CD14-positive monocyte (primary cell): ENCODE results near the gene TNIK. TPM values are rescaled to one million over a fixed set of nuclear protein-coding genes. Genes with fewer than 3 reads are reported as not detected.

Experiments used
- DNase-seq, 3 donors: peaks; one replicate each; pipeline ENCODE4 v3.0.0-alpha.2; 2011 to 2022
- H2AFZ ChIP-seq: 2 replicates; pipeline ENCODE4 v1.6.0; 2012; ENCODE audit warnings: mild to moderate bottlenecking, low read depth, low read length, inconsistent platforms; ENCODE audit not compliant: insufficient read depth, poor library complexity, severe bottlenecking
- H3K27ac ChIP-seq, 2 donors: 1 replicate in 1 of 2; 2 replicates in 1 of 2; pipeline ENCODE4 v1.5.1; 2012 to 2013; ENCODE audit warnings: low read length in 2 of 2, control low read depth in 1 of 2, inconsistent platforms in 1 of 2, low read depth in 1 of 2, mild to moderate bottlenecking in 1 of 2
- H3K27me3 ChIP-seq, 2 donors: one replicate each; pipeline versions ENCODE4 v1.6.0 to v1.6.1; 2011 to 2013; ENCODE audit warnings: low read length in 2 of 2; ENCODE audit not compliant: control insufficient read depth in 2 of 2, insufficient read depth in 2 of 2
- H3K36me3 ChIP-seq, 2 donors: replicated peaks in 1 of 2; 1 replicate in 1 of 2; 2 replicates in 1 of 2; pipeline versions ENCODE4 v1.5.1 to v1.6.1; 2012 to 2013; ENCODE audit warnings: low read length in 2 of 2, control low read depth in 1 of 2, inconsistent platforms in 1 of 2, mild to moderate bottlenecking in 1 of 2; ENCODE audit not compliant: insufficient read depth in 2 of 2, control insufficient read depth in 1 of 2
- H3K4me1 ChIP-seq, 2 donors: 1 replicate in 1 of 2; 2 replicates in 1 of 2; pipeline versions ENCODE4 v1.5.1 to v1.6.1; 2012 to 2013; ENCODE audit warnings: low read length in 2 of 2, control low read depth in 1 of 2, inconsistent platforms in 1 of 2, mild to moderate bottlenecking in 1 of 2, moderate library complexity in 1 of 2; ENCODE audit not compliant: insufficient read depth in 2 of 2, control insufficient read depth in 1 of 2
- H3K4me2 ChIP-seq: replicated peaks from 2 replicates; pipeline ENCODE3; 2012; ENCODE audit warnings: low read length, moderate library complexity, mild to moderate bottlenecking; ENCODE audit not compliant: poor library complexity, severe bottlenecking; ENCODE audit errors: extremely low read depth
- H3K4me3 ChIP-seq, 3 experiments: fragments of 200-600 bp in 1 of 3; sonication (generic) in 1 of 3; replicated peaks in 1 of 3; 1 replicate in 2 of 3; 2 replicates in 1 of 3; pipeline ENCODE4 v1.5.1; 2011 to 2013; ENCODE audit warnings: low read length in 3 of 3, mild to moderate bottlenecking in 3 of 3, control low read depth in 2 of 3, low read depth in 2 of 3, inconsistent platforms in 1 of 3, moderate library complexity in 1 of 3
- H3K79me2 ChIP-seq: 2 replicates; pipeline ENCODE4 v1.6.0; 2012; ENCODE audit warnings: mild to moderate bottlenecking, control low read depth, inconsistent platforms, low read length, moderate library complexity; ENCODE audit not compliant: insufficient read depth
- H3K9ac ChIP-seq: 2 replicates; pipeline ENCODE4 v1.6.0; 2017; ENCODE audit warnings: low read length, mild to moderate bottlenecking; ENCODE audit not compliant: insufficient read depth, poor library complexity, severe bottlenecking
- H3K9me3 ChIP-seq, 2 donors: replicated peaks in 1 of 2; 1 replicate in 1 of 2; 2 replicates in 1 of 2; pipeline versions ENCODE4 v1.5.1 to v1.6.1; 2012 to 2013; ENCODE audit warnings: low read length in 2 of 2, control low read depth in 1 of 2; ENCODE audit not compliant: control insufficient read depth in 1 of 2, insufficient read depth in 1 of 2
- H4K20me1 ChIP-seq: 2 replicates; pipeline ENCODE4 v1.6.0; 2012; ENCODE audit warnings: mild to moderate bottlenecking, low read length, control low read depth, moderate library complexity; ENCODE audit not compliant: insufficient read depth
- H3K27ac Mint-ChIP-seq, 7 donors: one replicate each; pipeline ENCODE4 v1.8.0; 2020; ENCODE audit warnings: mild to moderate bottlenecking in 7 of 7, mixed read lengths in 7 of 7, moderate library complexity in 6 of 7, inconsistent platforms in 2 of 7
- H3K27me3 Mint-ChIP-seq, 3 donors: one replicate each; pipeline ENCODE4 v1.8.0; 2021 to 2022; ENCODE audit warnings: low read depth in 3 of 3, mild to moderate bottlenecking in 3 of 3, mixed read lengths in 3 of 3, moderate library complexity in 3 of 3, inconsistent platforms in 1 of 3
- H3K36me3 Mint-ChIP-seq, 2 donors: one replicate each; pipeline ENCODE4 v1.8.0; 2020; ENCODE audit warnings: mixed read lengths in 2 of 2, inconsistent platforms in 1 of 2, mild to moderate bottlenecking in 1 of 2
- H3K4me1 Mint-ChIP-seq: one replicate; pipeline ENCODE4 v1.8.0; 2020; ENCODE audit warnings: mild to moderate bottlenecking, mixed read lengths
- H3K4me3 Mint-ChIP-seq, 2 donors: one replicate each; pipeline ENCODE4 v1.8.0; 2020; ENCODE audit warnings: mild to moderate bottlenecking in 2 of 2, mixed read lengths in 2 of 2, moderate library complexity in 1 of 2
- H3K9me3 Mint-ChIP-seq, 7 donors: one replicate each; pipeline ENCODE4 v1.8.0; 2020 to 2022; ENCODE audit warnings: mixed read lengths in 7 of 7, mild to moderate bottlenecking in 6 of 7, moderate library complexity in 6 of 7, inconsistent platforms in 2 of 7
- CTCF ChIP-seq: fragments of 200-600 bp; IDR thresholded peaks from one replicate; pipeline ENCODE4 v1.8.0; 2022; ENCODE audit warnings: antibody characterized with exemption, mild to moderate bottlenecking
- WGBS: methylation state at CpG from one replicate; pipeline ENCODE4 v1.1.5; 2013; ENCODE audit warnings: missing lambda C conversion rate; ENCODE audit not compliant: insufficient coverage; 5-methylcytosine and 5-hydroxymethylcytosine counted together
- intact Hi-C, 2 donors: fragments of 100-400 bp; cut with micrococcal nuclease; formaldehyde crosslinking; loops; one replicate each; pipeline versions ENCODE4 v1.15.0 to v1.15.1; 2023
- polyA plus RNA-seq, 3 donors: library from polyadenylated mRNA; depleted of rRNA in 1 of 3; unstranded in 2 of 3; stranded (reverse) in 1 of 3; fragments of 300-500 nt in 2 of 3; fragments of >200 nt in 1 of 3; fragmentation: Illumina TruSeq in 2 of 3; gene quantifications; 1 replicate in 2 of 3; 2 replicates in 1 of 3; pipeline ENCODE4 v1.2.3, GENCODE V29; 2012 to 2021

Gene TNIK
- polyA plus RNA-seq, 3 donors: 0.36 to 1.8 (median 0.75) TPM

- no peaks in the 10 kb centered on the region for H3K4me1 ChIP-seq
- H3K36me3 ChIP-seq: no peaks in the 10 kb centered on the region
- H3K9me3 ChIP-seq: no peaks in the 10 kb centered on the region
- no peaks in the 10 kb centered on the region for H3K36me3 Mint-ChIP-seq
- H3K4me3 Mint-ChIP-seq: no peak overlapping the region
- H3K4me2 ChIP-seq: no peak overlapping the region
- DNase-seq: no peak
- peaks cover 0 to 3% (median 0%) of the 10 kb centered on the region in 3 donors for H3K27me3 Mint-ChIP-seq
- intact Hi-C loops: no loop called here
- H3K4me3 ChIP-seq: no peak overlapping the region
- H3K9me3 Mint-ChIP-seq: peaks cover 0 to 3% (median 0%) of the 10 kb centered on the region in 7 donors
- no peaks in the 10 kb centered on the region for H3K4me1 Mint-ChIP-seq
- H4K20me1 ChIP-seq: no peaks in the 10 kb centered on the region
- WGBS: no CpG with 5 or more reads among the region's 4 CpGs
- no peak overlapping the region for H3K27ac Mint-ChIP-seq
- no peak for TF ChIP-seq CTCF
- H3K79me2 ChIP-seq: no peaks in the 10 kb centered on the region
- H2AFZ ChIP-seq: no peak overlapping the region
- H3K27ac ChIP-seq: no peak overlapping the region
- H3K27me3 ChIP-seq: peaks cover 0 to 2% of the 10 kb centered on the region in 2 donors
- H3K9ac ChIP-seq: no peak overlapping the region
These were observed 438.8 kb downstream of the TNIK start for GRCh38 chr3:171021377-171021776.

GRCh38 chr3:171018156-171018935 lies 441.9 kb downstream of the TNIK start:
- Histone ChIP-seq H3K9me3 (no peaks in the 10 kb centered on the region), H3K36me3 (no peaks in the 10 kb centered on the region), H3K4me1 (no peaks in the 10 kb centered on the region), H3K27ac (no peak overlapping the region), H3K4me2 (no peak overlapping the region), H3K4me3 (no peak overlapping the region), H3K79me2 (no peaks in the 10 kb centered on the region), H3K27me3 (no peaks in the 10 kb centered on the region), H4K20me1 (no peaks in the 10 kb centered on the region), H3K9ac (no peak overlapping the region), H2AFZ (no peak overlapping the region)
- Mint-ChIP-seq H3K27me3 (no peaks in the 10 kb centered on the region), H3K4me1 (no peaks in the 10 kb centered on the region), H3K4me3 (no peak overlapping the region), H3K36me3 (no peaks in the 10 kb centered on the region), H3K27ac (no peak overlapping the region), H3K9me3 (peaks cover 0 to 3% (median 2%) of the 10 kb centered on the region in 7 donors)
- intact Hi-C loops: no loop called here
- no peak for TF ChIP-seq CTCF
- WGBS: 80% methylated on average over 2 of the region's 6 CpGs
- no peak for DNase-seq
